H9 (cell line): ENCODE results near the gene DNLZ. TPM values are rescaled to one million over a fixed set of nuclear protein-coding genes. Genes with fewer than 3 reads are reported as not detected.

Experiments used
- DNase-seq: peaks from one replicate; pipeline ENCODE4 v3.0.0-alpha.2; 2017
- H2AFZ ChIP-seq: one replicate; pipeline ENCODE4 v1.6.1; 2013; ENCODE audit warnings: mild to moderate bottlenecking, low read length, control low read depth, moderate library complexity
- H2AK5ac ChIP-seq: 2 replicates; pipeline ENCODE4 v1.6.1; 2013; ENCODE audit warnings: low read length, control low read depth, mixed read lengths; ENCODE audit not compliant: insufficient read length
- H2BK120ac ChIP-seq: one replicate; pipeline ENCODE4 v1.6.1; 2013; ENCODE audit warnings: low read depth, mild to moderate bottlenecking, low read length, control low read depth, inconsistent platforms; ENCODE audit not compliant: poor library complexity, severe bottlenecking
- H2BK12ac ChIP-seq: 2 replicates; pipeline ENCODE4 v1.6.1; 2013; ENCODE audit warnings: low read length, control low read depth, mixed read lengths, low read depth; ENCODE audit not compliant: insufficient read length
- H2BK15ac ChIP-seq: 2 replicates; pipeline ENCODE4 v1.6.1; 2013; ENCODE audit warnings: low read depth, low read length, control low read depth
- H2BK20ac ChIP-seq: one replicate; pipeline ENCODE4 v1.6.1; 2013; ENCODE audit warnings: low read depth, mild to moderate bottlenecking, low read length, control low read depth, inconsistent platforms; ENCODE audit not compliant: poor library complexity, severe bottlenecking
- H2BK5ac ChIP-seq: 2 replicates; pipeline ENCODE4 v1.6.1; 2013; ENCODE audit warnings: low read length, control low read depth, mixed read lengths; ENCODE audit not compliant: insufficient read length
- H3K14ac ChIP-seq: 2 replicates; pipeline ENCODE4 v1.6.1; 2013; ENCODE audit warnings: low read length, control low read depth; ENCODE audit not compliant: insufficient read depth
- H3K18ac ChIP-seq: 2 replicates; pipeline ENCODE4 v1.6.1; 2013; ENCODE audit warnings: low read depth, mild to moderate bottlenecking, mixed read lengths, low read length, control low read depth; ENCODE audit not compliant: insufficient read length
- H3K23ac ChIP-seq: 2 replicates; pipeline ENCODE4 v1.6.1; 2013; ENCODE audit warnings: low read length, control low read depth, mixed read lengths, low read depth; ENCODE audit not compliant: insufficient read length
- H3K23me2 ChIP-seq: 2 replicates; pipeline ENCODE4 v1.6.1; 2013; ENCODE audit warnings: low read depth, mild to moderate bottlenecking, mixed read lengths, low read length, control low read depth; ENCODE audit not compliant: insufficient read length, poor library complexity, severe bottlenecking
- H3K27ac ChIP-seq: 2 replicates; pipeline ENCODE4 v1.5.1; 2013; ENCODE audit warnings: low read length, control low read depth, mixed read lengths, low read depth; ENCODE audit not compliant: insufficient read length
- H3K27me3 ChIP-seq: 2 replicates; pipeline ENCODE4 v1.6.1; 2013; ENCODE audit warnings: low read length, control low read depth, inconsistent platforms; ENCODE audit not compliant: insufficient read depth
- H3K4ac ChIP-seq: 2 replicates; pipeline ENCODE4 v1.6.1; 2013; ENCODE audit warnings: low read depth, mild to moderate bottlenecking, control low read depth, inconsistent platforms, low read length, moderate library complexity
- H3K4me1 ChIP-seq: 2 replicates; pipeline ENCODE4 v1.6.1; 2013; ENCODE audit warnings: low read length, control low read depth, inconsistent platforms; ENCODE audit not compliant: insufficient read depth
- H3K4me2 ChIP-seq: 2 replicates; pipeline ENCODE4 v1.6.1; 2013; ENCODE audit warnings: low read length, control low read depth, mixed read lengths; ENCODE audit not compliant: insufficient read length, insufficient read depth
- H3K56ac ChIP-seq: 2 replicates; pipeline ENCODE4 v1.6.1; 2013; ENCODE audit warnings: low read depth, mild to moderate bottlenecking, mixed read lengths, low read length, control low read depth; ENCODE audit not compliant: insufficient read length
- H3K79me1 ChIP-seq: 2 replicates; pipeline ENCODE4 v1.6.1; 2013; ENCODE audit warnings: low read depth, mild to moderate bottlenecking, moderate library complexity, low read length, control low read depth, inconsistent platforms; ENCODE audit not compliant: insufficient read depth, poor library complexity, severe bottlenecking
- H3K79me2 ChIP-seq: 2 replicates; pipeline ENCODE4 v1.6.1; 2013; ENCODE audit warnings: low read length, control low read depth, inconsistent platforms; ENCODE audit not compliant: insufficient read depth
- H3K9ac ChIP-seq: 2 replicates; pipeline ENCODE4 v1.6.1; 2013; ENCODE audit warnings: low read length, control low read depth, mixed read lengths; ENCODE audit not compliant: insufficient read length; ENCODE audit errors: extremely low read depth
- H3K9me3 ChIP-seq: one replicate; pipeline ENCODE4 v1.6.1; 2013; ENCODE audit warnings: low read depth, low read length, inconsistent platforms; ENCODE audit not compliant: control insufficient read depth
- H3T11ph ChIP-seq: one replicate; pipeline ENCODE4 v1.6.1; 2013; ENCODE audit warnings: mild to moderate bottlenecking, low read length, control low read depth, inconsistent platforms
- H4K20me1 ChIP-seq: one replicate; pipeline ENCODE4 v1.6.1; 2013; ENCODE audit not compliant: control insufficient read depth, insufficient read length, insufficient read depth
- H4K5ac ChIP-seq: 2 replicates; pipeline ENCODE4 v1.6.1; 2013; ENCODE audit warnings: low read depth, mild to moderate bottlenecking, mixed read lengths, low read length, control low read depth; ENCODE audit not compliant: insufficient read length
- H4K8ac ChIP-seq: replicated peaks from 2 replicates; pipeline ENCODE4 v1.6.1; 2013; ENCODE audit warnings: low read length, control low read depth, mixed read lengths, low read depth; ENCODE audit not compliant: insufficient read length
- H4K91ac ChIP-seq: 2 replicates; pipeline ENCODE4 v1.6.1; 2013; ENCODE audit warnings: low read depth, mild to moderate bottlenecking, moderate library complexity, mixed read lengths, low read length, control low read depth; ENCODE audit not compliant: insufficient read length
- H3K27ac Mint-ChIP-seq, 3 experiments: 2 replicates in 2 of 3; 3 replicates in 1 of 3; pipeline ENCODE4 v1.8.0; 2020 to 2021; ENCODE audit warnings: mixed read lengths in 3 of 3, mild to moderate bottlenecking in 1 of 3, moderate library complexity in 1 of 3
- H3K27me3 Mint-ChIP-seq: 2 replicates; pipeline ENCODE4 v1.8.0; 2021; ENCODE audit warnings: low read depth, mild to moderate bottlenecking, moderate library complexity, mixed read lengths
- H3K36me3 Mint-ChIP-seq, 3 experiments: 2 replicates in 2 of 3; 3 replicates in 1 of 3; pipeline ENCODE4 v1.8.0; 2020 to 2021; ENCODE audit warnings: low read depth in 3 of 3, mixed read lengths in 3 of 3; ENCODE audit not compliant: insufficient read depth in 1 of 3
- H3K4me1 Mint-ChIP-seq, 2 experiments: 2 replicates each; pipeline ENCODE4 v1.8.0; 2020; ENCODE audit warnings: mixed read lengths in 2 of 2
- H3K4me3 Mint-ChIP-seq, 2 experiments: 2 replicates in 1 of 2; 3 replicates in 1 of 2; pipeline ENCODE4 v1.8.0; 2020 to 2021; ENCODE audit warnings: mild to moderate bottlenecking in 2 of 2, mixed read lengths in 2 of 2, moderate library complexity in 1 of 2
- H3K9me3 Mint-ChIP-seq, 2 experiments: 2 replicates in 1 of 2; 3 replicates in 1 of 2; pipeline ENCODE4 v1.8.0; 2020; ENCODE audit warnings: mild to moderate bottlenecking in 2 of 2, mixed read lengths in 2 of 2, moderate library complexity in 1 of 2
- CTCF ChIP-seq: fragments of 200-600 bp; sonication (generic); conservative IDR thresholded peaks from 3 replicates; pipeline ENCODE4 v1.8.0; 2021; ENCODE audit warnings: antibody characterized with exemption, mild to moderate bottlenecking
- WGBS: extraction: QIAGEN DNeasy Blood & Tissue Kit; methylation state at CpG from one replicate; pipeline ENCODE4 v1.1.7; 2013; ENCODE audit warnings: missing lambda C conversion rate, low lambda C conversion rate, mixed read lengths; ENCODE audit not compliant: insufficient read length; ENCODE audit errors: extremely low coverage; 5-methylcytosine and 5-hydroxymethylcytosine counted together
- total RNA-seq: library from RNA; stranded (reverse); gene quantifications from 2 replicates; pipeline ENCODE4 v1.2.1, GENCODE V29; 2021

The DNLZ gene
- total RNA-seq, 1 experiment from 2014 or later: 24.8 TPM

DNA sequence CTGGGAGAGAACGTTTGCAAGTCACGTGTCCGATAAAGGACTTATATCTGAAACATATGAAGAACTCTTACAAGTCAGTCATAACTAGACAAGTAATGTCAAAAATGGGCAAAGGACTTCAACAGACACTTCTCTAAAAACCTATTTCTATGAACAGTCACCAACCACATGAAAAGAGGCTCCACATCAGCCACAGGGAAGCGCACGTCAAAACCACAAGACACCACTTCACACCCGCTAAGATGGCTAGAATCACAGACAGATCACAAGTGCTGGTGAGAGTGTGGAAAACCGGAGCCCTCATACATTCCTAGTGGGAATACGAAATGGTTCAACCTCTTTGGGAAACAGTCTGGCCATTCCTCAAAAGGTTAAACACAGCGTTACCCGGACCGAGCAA, 21.5 kb upstream of the DNLZ start:
- Mint-ChIP-seq H3K4me1 (no peaks in the 10 kb centered on the region), H3K4me3 (no peak overlapping the region), H3K9me3 (no peaks in the 10 kb centered on the region), H3K27ac (no peak overlapping the region), H3K36me3 (peaks cover 36 to 80% (median 70%) of the 10 kb centered on the region in 3 experiments; a peak in 6 of 7 replicates), H3K27me3 (no peaks in the 10 kb centered on the region)
- Histone ChIP-seq H3K27ac (no peak overlapping the region), H3K9me3 (no peaks in the 10 kb centered on the region), H3K4me1 (no peaks in the 10 kb centered on the region), H3K79me2 (no peaks in the 10 kb centered on the region), H3K56ac (no peak overlapping the region), H3K14ac (no peak overlapping the region), H3K79me1 (no peaks in the 10 kb centered on the region), H2BK5ac (no peak overlapping the region), H3K4me2 (no peak overlapping the region), H3K4ac (no peak overlapping the region), H3K27me3 (no peaks in the 10 kb centered on the region), H3K23me2 (no peaks in the 10 kb centered on the region), H4K20me1 (no peaks in the 10 kb centered on the region), H4K91ac (no peak overlapping the region), H2BK15ac (no peak overlapping the region), H2AFZ (no peak overlapping the region), H2AK5ac (no peak overlapping the region), H3K23ac (no peak overlapping the region), H2BK12ac (no peak overlapping the region), H3K18ac (no peak overlapping the region), H3K9ac (no peak overlapping the region), H3T11ph (no peak overlapping the region), H4K8ac (no peak overlapping the region), H4K5ac (no peak overlapping the region), H2BK20ac (no peak overlapping the region), H2BK120ac (no peak overlapping the region)
- no peak for DNase-seq
- no peak for TF ChIP-seq CTCF
- WGBS: no CpG with 5 or more reads among the region's 11 CpGs
